Trophoblast cell (in vitro differentiated cells and primary cell): ENCODE results near the gene SYT2.
"Not testable (repeated sequence)": the region's sequence is repeated elsewhere in the genome, so short reads cannot be mapped to it uniquely, and the experiment has no call there.

Source experiments
- DNase-seq, 2 donors: peaks; one replicate each; pipeline ENCODE4 v3.0.0-alpha.2; 2016
- H2AFZ ChIP-seq: 2 replicates; pipeline ENCODE4 v1.6.1; 2013; ENCODE audit warnings: low read length, moderate library complexity, mild to moderate bottlenecking; ENCODE audit not compliant: insufficient read depth, poor library complexity
- H2AK5ac ChIP-seq: 2 replicates; pipeline ENCODE4 v1.6.1; 2013; ENCODE audit warnings: mild to moderate bottlenecking, low read length
- H2BK120ac ChIP-seq: 2 replicates; pipeline ENCODE4 v1.6.1; 2013; ENCODE audit warnings: low read length, mild to moderate bottlenecking, moderate library complexity; ENCODE audit not compliant: insufficient read depth, poor library complexity
- H2BK12ac ChIP-seq: 2 replicates; pipeline ENCODE4 v1.6.1; 2013; ENCODE audit warnings: mild to moderate bottlenecking, low read length, moderate library complexity
- H2BK5ac ChIP-seq: 2 replicates; pipeline ENCODE4 v1.6.1; 2013; ENCODE audit warnings: low read length, low read depth, moderate library complexity, mild to moderate bottlenecking; ENCODE audit not compliant: poor library complexity
- H3K14ac ChIP-seq: 2 replicates; pipeline ENCODE4 v1.6.1; 2013; ENCODE audit warnings: mild to moderate bottlenecking, low read length
- H3K18ac ChIP-seq: 2 replicates; pipeline ENCODE4 v1.6.1; 2013; ENCODE audit warnings: mild to moderate bottlenecking, low read length
- H3K23ac ChIP-seq: 2 replicates; pipeline ENCODE4 v1.6.1; 2013; ENCODE audit warnings: low read length
- H3K27ac ChIP-seq: 2 replicates; pipeline ENCODE4 v1.5.1; 2013; ENCODE audit warnings: low read depth, mild to moderate bottlenecking, inconsistent platforms, low read length, moderate library complexity
- H3K27me3 ChIP-seq: 2 replicates; pipeline ENCODE4 v1.6.1; 2013; ENCODE audit warnings: inconsistent platforms, mild to moderate bottlenecking, low read length, moderate library complexity; ENCODE audit not compliant: insufficient read depth
- H3K36me3 ChIP-seq, 2 experiments: 1 replicate in 1 of 2; 2 replicates in 1 of 2; pipeline ENCODE4 v1.6.1; 2013; ENCODE audit warnings: low read length in 2 of 2, mild to moderate bottlenecking in 2 of 2, moderate library complexity in 1 of 2; ENCODE audit not compliant: insufficient read depth in 2 of 2, control insufficient read depth in 1 of 2
- H3K4ac ChIP-seq: 2 replicates; pipeline ENCODE4 v1.6.1; 2013; ENCODE audit warnings: low read depth, mild to moderate bottlenecking, low read length, moderate library complexity
- H3K4me1 ChIP-seq, 2 experiments: 1 replicate in 1 of 2; 2 replicates in 1 of 2; pipeline ENCODE4 v1.6.1; 2013; ENCODE audit warnings: low read length in 2 of 2, mild to moderate bottlenecking in 2 of 2, moderate library complexity in 1 of 2; ENCODE audit not compliant: insufficient read depth in 2 of 2, control insufficient read depth in 1 of 2
- H3K4me2 ChIP-seq: 2 replicates; pipeline ENCODE4 v1.6.1; 2013; ENCODE audit warnings: inconsistent platforms, mild to moderate bottlenecking, low read length, moderate library complexity
- H3K4me3 ChIP-seq: 2 replicates; pipeline ENCODE4 v1.5.1; 2013; ENCODE audit warnings: mild to moderate bottlenecking, low read depth, low read length, inconsistent platforms
- H3K79me1 ChIP-seq: one replicate; pipeline ENCODE4 v1.6.1; 2013; ENCODE audit warnings: low read length
- H3K79me2 ChIP-seq: 2 replicates; pipeline ENCODE4 v1.6.1; 2013; ENCODE audit warnings: low read length, mild to moderate bottlenecking; ENCODE audit not compliant: control insufficient read depth, insufficient read depth, poor library complexity
- H3K9ac ChIP-seq: 2 replicates; pipeline ENCODE4 v1.6.1; 2013; ENCODE audit warnings: mild to moderate bottlenecking, low read length
- H3K9me3 ChIP-seq: 2 replicates; pipeline ENCODE4 v1.6.1; 2013; ENCODE audit warnings: low read depth, mild to moderate bottlenecking, control low read depth, inconsistent platforms, low read length; ENCODE audit not compliant: insufficient read depth
- H4K12ac ChIP-seq: 2 replicates; pipeline ENCODE4 v1.6.1; 2013; ENCODE audit warnings: low read depth, mild to moderate bottlenecking, low read length, moderate library complexity
- H4K8ac ChIP-seq: 2 replicates; pipeline ENCODE4 v1.6.1; 2013; ENCODE audit warnings: low read depth, mild to moderate bottlenecking, low read length, moderate library complexity
- H4K91ac ChIP-seq: one replicate; pipeline ENCODE4 v1.6.1; 2013; ENCODE audit warnings: low read depth, mild to moderate bottlenecking, low read length, moderate library complexity
- WGBS: extraction: QIAGEN DNeasy Blood & Tissue Kit; methylation state at CpG from one replicate; pipeline ENCODE4 v1.1.7; 2013; ENCODE audit warnings: missing lambda C conversion rate; ENCODE audit not compliant: insufficient read length, insufficient coverage; ENCODE audit errors: extremely low coverage; 5-methylcytosine and 5-hydroxymethylcytosine counted together

SYT2 gene

GRCh38 chr1:202627841-202628565 is 82.3 kb downstream of the SYT2 start:
- H3K14ac ChIP-seq = no peak overlapping the region
- no peak overlapping the region for H3K18ac ChIP-seq
- H3K4ac ChIP-seq = no peak overlapping the region
- peaks cover 2 to 4% of the 10 kb centered on the region in 2 experiments for H3K4me1 ChIP-seq
- H3K36me3 ChIP-seq = no peaks in the 10 kb centered on the region
- no peak overlapping the region for H4K91ac ChIP-seq
- no CpG with 5 or more reads among the region's 13 CpGs for WGBS
- no peak overlapping the region for H3K4me2 ChIP-seq
- no peak overlapping the region for H2AFZ ChIP-seq
- H2BK5ac ChIP-seq = no peak overlapping the region
- H3K27ac ChIP-seq = no peak overlapping the region
- H2BK12ac ChIP-seq = no peak overlapping the region
- H3K4me3 ChIP-seq = peak overlapping the region; percentile 10
- H3K79me2 ChIP-seq = no peaks in the 10 kb centered on the region
- no peak overlapping the region for H4K8ac ChIP-seq
- H2BK120ac ChIP-seq = no peak overlapping the region
- no peak overlapping the region for H4K12ac ChIP-seq
- H2AK5ac ChIP-seq = no peak overlapping the region
- no peak overlapping the region for H3K9ac ChIP-seq
- H3K9me3 ChIP-seq = peaks cover 7% of the 10 kb centered on the region
- no peak for DNase-seq
- peaks cover 3% of the 10 kb centered on the region for H3K79me1 ChIP-seq
- no peak overlapping the region for H3K23ac ChIP-seq
- H3K27me3 ChIP-seq = no peaks in the 10 kb centered on the region

GRCh38 chr1:202627036-202627435 is 83.2 kb downstream of the SYT2 start:
- H3K4me2 ChIP-seq, H3K4me3 ChIP-seq, H3K18ac ChIP-seq, H2AK5ac ChIP-seq, H3K79me1 ChIP-seq, H3K23ac ChIP-seq, H2BK120ac ChIP-seq, H3K4ac ChIP-seq, H4K91ac ChIP-seq, H3K79me2 ChIP-seq, H3K14ac ChIP-seq, H4K8ac ChIP-seq, DNase-seq, H3K27me3 ChIP-seq, H3K9me3 ChIP-seq, H3K9ac ChIP-seq, H3K36me3 ChIP-seq, H2BK12ac ChIP-seq, H2BK5ac ChIP-seq, H3K27ac ChIP-seq, H2AFZ ChIP-seq, H4K12ac ChIP-seq: not testable (repeated sequence)
- peaks cover 6 to 10% of the 10 kb centered on the region in 2 experiments for H3K4me1 ChIP-seq
- no CpG with 5 or more reads among the region's 7 CpGs for WGBS

GRCh38 chr1:202625416-202626360 is 84.6 kb downstream of the SYT2 start:
- peaks cover 6 to 10% of the 10 kb centered on the region in 2 experiments for H3K4me1 ChIP-seq
- no peak overlapping the region for H3K23ac ChIP-seq
- no peaks in the 10 kb centered on the region for H3K79me2 ChIP-seq
- no peak overlapping the region for H2BK5ac ChIP-seq
- no peak overlapping the region for H4K12ac ChIP-seq
- no CpG with 5 or more reads among the region's 28 CpGs for WGBS
- H3K9me3 ChIP-seq = peaks cover 7% of the 10 kb centered on the region
- no peak overlapping the region for H4K8ac ChIP-seq
- H3K27ac ChIP-seq = no peak overlapping the region
- peaks cover 3% of the 10 kb centered on the region for H3K79me1 ChIP-seq
- DNase-seq = peak; percentile 48 to 67
- no peak overlapping the region for H3K4ac ChIP-seq
- no peak overlapping the region for H2BK120ac ChIP-seq
- no peak overlapping the region for H2AFZ ChIP-seq
- H2AK5ac ChIP-seq = no peak overlapping the region
- no peak overlapping the region for H3K4me3 ChIP-seq
- H2BK12ac ChIP-seq = no peak overlapping the region
- H4K91ac ChIP-seq = no peak overlapping the region
- no peak overlapping the region for H3K4me2 ChIP-seq
- H3K14ac ChIP-seq = no peak overlapping the region
- H3K18ac ChIP-seq = no peak overlapping the region
- H3K9ac ChIP-seq = no peak overlapping the region
- no peaks in the 10 kb centered on the region for H3K36me3 ChIP-seq
- no peaks in the 10 kb centered on the region for H3K27me3 ChIP-seq

- no peak overlapping the region for H3K9ac ChIP-seq
- 100% methylated on average over 1 of the region's 1 CpG for WGBS
- peaks cover 7% of the 10 kb centered on the region for H3K9me3 ChIP-seq
- peaks cover 6 to 10% of the 10 kb centered on the region in 2 experiments for H3K4me1 ChIP-seq
- H3K14ac ChIP-seq = no peak overlapping the region
- H2BK5ac ChIP-seq = no peak overlapping the region
- no peak overlapping the region for H3K18ac ChIP-seq
- no peak overlapping the region for H2BK120ac ChIP-seq
- peaks cover 3% of the 10 kb centered on the region for H3K79me1 ChIP-seq
- no peak overlapping the region for H2AK5ac ChIP-seq
- no peak for DNase-seq
- no peak overlapping the region for H2BK12ac ChIP-seq
- H3K23ac ChIP-seq = peak overlapping the region; percentile 34
- H3K4me2 ChIP-seq = no peak overlapping the region
- no peak overlapping the region for H3K27ac ChIP-seq
- no peak overlapping the region for H4K12ac ChIP-seq
- H3K27me3 ChIP-seq = no peaks in the 10 kb centered on the region
- no peak overlapping the region for H4K8ac ChIP-seq
- H3K4me3 ChIP-seq = peak overlapping the region; percentile 18
- no peak overlapping the region for H2AFZ ChIP-seq
- no peaks in the 10 kb centered on the region for H3K79me2 ChIP-seq
- no peaks in the 10 kb centered on the region for H3K36me3 ChIP-seq
- H4K91ac ChIP-seq = no peak overlapping the region
- H3K4ac ChIP-seq = no peak overlapping the region
Observed at GRCh38 chr1:202624781-202625108, 85.5 kb downstream of the SYT2 start.
